H1 (cell line): ENCODE data around the gene TBCE. TPM values are rescaled to one million over a fixed set of nuclear protein-coding genes. Genes with fewer than 3 reads are reported as not detected.

Experiments used
- ATF2 ChIP-seq: IDR thresholded peaks from 2 replicates; pipeline ENCODE4 v1.6.1; 2012; ENCODE audit warnings: low read length, inconsistent platforms
- EZH2 ChIP-seq: fragments of 200-600 bp; sonication (generic); IDR thresholded peaks from 2 replicates; pipeline ENCODE4 v1.7.1; 2012; ENCODE audit warnings: low read depth, mild to moderate bottlenecking, moderate library complexity, low read length, inconsistent platforms; ENCODE audit not compliant: severe bottlenecking
- KDM5A ChIP-seq: fragments of 200-600 bp; IDR thresholded peaks from 2 replicates; pipeline ENCODE4 v1.7.1; 2012; ENCODE audit warnings: mild to moderate bottlenecking, low read length, inconsistent platforms, mixed read lengths
- TCF12 ChIP-seq: IDR thresholded peaks from 2 replicates; pipeline ENCODE4 v1.6.1; 2011; ENCODE audit warnings: low read depth, mild to moderate bottlenecking, low read length
- polyA plus RNA-seq, 7 experiments: library from polyadenylated mRNA; depleted of rRNA in 3 of 7; stranded (reverse) in 5 of 7; unstranded in 2 of 7; fragments of >200 nt in 5 of 7; fragments of 200-250 nt in 2 of 7; gene quantifications; 1 replicate in 5 of 7; 2 replicates in 1 of 7; 4 replicates in 1 of 7; pipeline versions ENCODE4 v1.2.1 to v1.2.3, GENCODE V29; 2011 to 2013; ENCODE audit warnings: missing spikeins in 2 of 7, mixed read lengths in 2 of 7
- total RNA-seq: library from RNA; stranded (reverse); fragmentation: NEBNext Ultra II Directional; extraction: Animal tissue kit (Norgen Biotek cat#: 25700); gene quantifications from 2 replicates; pipeline ENCODE4 v1.2.1, GENCODE V29; 2021

The TBCE gene
- total and polyA plus RNA-seq, 2 of the 8 experiments (the other 6 are each of a cell fraction or from before 2014, with no cell fraction given), result 22.7 to 42.9 TPM

GRCh38 chr1:235473806-235474205 is 106.6 kb downstream of the TBCE start (continued):
- TF ChIP-seq ATF2 (no peak), TCF12 (no peak), EZH2 (no peak), KDM5A (no peak)
